Lower lobe of right lung (tissue), 2 donors: Measurements from ENCODE around the gene ATP10A. TPM values are rescaled to one million over a fixed set of nuclear protein-coding genes. Genes with fewer than 3 reads are reported as not detected.
A peak's percentile ranks its signal among the peaks of the same experiment; 100 is the strongest.

Experiments used
- ATAC-seq, 2 donors: fragments of 200-7000 bp; cut with Tn5 transposase; one replicate each; pipeline ENCODE4 v1.9.1; 2020 to 2022; ENCODE audit warnings: mild to moderate bottlenecking in 2 of 2, moderate library complexity in 2 of 2
- DNase-seq: peaks from one replicate; pipeline ENCODE4 v3.0.0-alpha.2; 2020
- H3K27ac ChIP-seq: fragments of 200-600 bp; one replicate; pipeline ENCODE4 v1.8.0; 2022
- H3K27me3 ChIP-seq: fragments of 200-600 bp; one replicate; pipeline ENCODE4 v1.8.0; 2022; ENCODE audit warnings: low read depth
- H3K36me3 ChIP-seq: fragments of 200-600 bp; one replicate; pipeline ENCODE4 v1.8.0; 2022; ENCODE audit warnings: mild to moderate bottlenecking
- H3K4me1 ChIP-seq: fragments of 200-600 bp; one replicate; pipeline ENCODE4 v1.8.0; 2022
- H3K4me3 ChIP-seq: fragments of 200-600 bp; one replicate; pipeline ENCODE4 v1.8.0; 2022; ENCODE audit warnings: mild to moderate bottlenecking
- H3K9me3 ChIP-seq: fragments of 200-600 bp; one replicate; pipeline ENCODE4 v1.8.0; 2022
- CTCF ChIP-seq: fragments of 200-600 bp; IDR thresholded peaks from one replicate; pipeline ENCODE4 v1.8.0; 2022; ENCODE audit warnings: antibody characterized with exemption, mild to moderate bottlenecking
- intact Hi-C: fragments of 100-400 bp; cut with DNase I; formaldehyde crosslinking; loops from one replicate; pipeline ENCODE4 v1.11.0; 2022
- total RNA-seq: library from RNA; stranded (reverse); fragmentation: NEBNext Ultra II Directional; extraction: Animal tissue kit (Norgen Biotek cat#: 25700); gene quantifications from one replicate; pipeline ENCODE4 v1.2.1, GENCODE V29; 2021
- donor health status: DM: no; HTN: yes; CAD: no; lungs with severe emphysema.

The ATP10A gene
- total RNA-seq, 1 donor from 2014 or later = 43.5 TPM

- Histone ChIP-seq H3K9me3 (no peaks in the 10 kb centered on the region), H3K27ac (no peak overlapping the region), H3K4me3 (no peak overlapping the region), H3K4me1 (no peaks in the 10 kb centered on the region), H3K36me3 (peaks cover 13% of the 10 kb centered on the region), H3K27me3 (no peaks in the 10 kb centered on the region)
- no peak for TF ChIP-seq CTCF
- intact Hi-C loops = no loop called here
- no peak for ATAC-seq
- no peak for DNase-seq
Measured at GRCh38 chr15:25705433-25706115, 157.6 kb downstream of the ATP10A start.

- no peak for DNase-seq
- H3K9me3 ChIP-seq = no peaks in the 10 kb centered on the region
- no peak overlapping the region for H3K4me3 ChIP-seq
- intact Hi-C loops = no loop called here
- no peak overlapping the region for H3K27ac ChIP-seq
- H3K4me1 ChIP-seq = no peaks in the 10 kb centered on the region
- TF ChIP-seq CTCF = no peak
- peaks cover 18% of the 10 kb centered on the region for H3K36me3 ChIP-seq
- peak in 1 of 2 donors; percentile 30 for ATAC-seq
- no peaks in the 10 kb centered on the region for H3K27me3 ChIP-seq
Measured at GRCh38 chr15:25703726-25704125, 159.4 kb downstream of the ATP10A start.

- Histone ChIP-seq H3K9me3 (no peaks in the 10 kb centered on the region), H3K36me3 (peaks cover 22% of the 10 kb centered on the region), H3K4me1 (no peaks in the 10 kb centered on the region), H3K4me3 (no peak overlapping the region), H3K27ac (no peak overlapping the region), H3K27me3 (no peaks in the 10 kb centered on the region)
- DNase-seq (no peak), ATAC-seq (no peak)
- intact Hi-C loops = no loop called here
- no peak for TF ChIP-seq CTCF
Measured at GRCh38 chr15:25701721-25702465, 161.2 kb downstream of the ATP10A start.

- H3K9me3 ChIP-seq = no peaks in the 10 kb centered on the region
- no peaks in the 10 kb centered on the region for H3K27me3 ChIP-seq
- no peak overlapping the region for H3K4me3 ChIP-seq
- peaks cover 25% of the 10 kb centered on the region for H3K36me3 ChIP-seq
- no peak overlapping the region for H3K27ac ChIP-seq
- H3K4me1 ChIP-seq = no peaks in the 10 kb centered on the region
- ATAC-seq = no peak
- no peak for DNase-seq
- intact Hi-C loops = no loop called here
- no peak for TF ChIP-seq CTCF
Measured at GRCh38 chr15:25700916-25701315, 162.2 kb downstream of the ATP10A start.

- Histone ChIP-seq H3K4me3 (no peak overlapping the region), H3K36me3 (peaks cover 48% of the 10 kb centered on the region), H3K9me3 (no peaks in the 10 kb centered on the region), H3K27me3 (no peaks in the 10 kb centered on the region), H3K27ac (no peak overlapping the region), H3K4me1 (no peaks in the 10 kb centered on the region)
- intact Hi-C loops = no loop called here
- DNase-seq (no peak), ATAC-seq (no peak)
- no peak for TF ChIP-seq CTCF
Measured at GRCh38 chr15:25697586-25697985, 165.5 kb downstream of the ATP10A start.
